Measurements from ENCODE around the gene DPH5.

DNA sequence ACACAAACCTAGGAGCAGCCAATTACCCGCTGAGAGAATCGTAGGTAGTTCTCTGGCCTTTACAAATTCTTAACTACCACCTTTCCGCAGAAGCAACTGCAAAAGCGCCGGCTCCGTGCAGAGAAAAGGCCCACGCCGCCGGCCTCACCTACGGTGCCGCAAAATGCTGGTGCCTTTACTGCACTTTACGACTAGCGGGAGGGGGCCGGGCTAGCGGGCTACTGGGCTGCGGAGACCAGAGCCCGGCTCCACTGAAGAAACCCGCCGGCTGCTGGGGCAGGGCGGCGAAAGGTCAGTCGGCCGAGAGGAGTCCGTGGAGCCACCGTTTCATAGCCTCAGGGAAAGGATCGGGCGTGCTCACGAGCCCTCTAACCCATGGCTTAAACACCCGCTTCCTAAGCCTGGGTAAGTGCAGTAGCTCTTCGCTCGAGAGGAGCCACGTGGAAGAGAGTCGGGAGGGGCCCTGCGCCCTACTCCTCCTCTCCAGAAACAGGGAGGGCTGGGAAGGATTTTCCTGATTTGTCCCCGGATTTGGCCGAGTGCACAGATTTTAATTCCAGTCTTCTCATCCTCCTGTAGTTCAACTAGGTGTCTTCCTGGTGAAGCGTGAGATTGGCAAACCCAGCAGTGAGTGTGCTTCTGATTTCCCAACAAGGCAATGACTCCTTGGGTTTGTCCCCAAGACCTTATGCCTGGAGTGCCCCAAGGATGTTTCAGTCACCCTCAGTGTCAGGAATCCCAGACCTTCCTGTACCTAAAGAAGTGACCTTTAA, at the start of gene DPH5:
- TF ChIP-seq CTCF (IDR thresholded peaks at IDR 0.05) = no peak
- TF ChIP-seq POLR2A (IDR thresholded peaks at IDR 0.05) = no peak

Measured in lower leg skin (tissue), 3 donors.